Measurements from ENCODE around the gene MICAL2. TPM values are rescaled to one million over a fixed set of nuclear protein-coding genes. Genes with fewer than 3 reads are reported as not detected.

Gene MICAL2
- total and polyA plus RNA-seq, 2 of the 13 experiments (the other 11 are each of a cell fraction or from before 2014, with no cell fraction given), result 0.78 to 1.1 TPM

DNA sequence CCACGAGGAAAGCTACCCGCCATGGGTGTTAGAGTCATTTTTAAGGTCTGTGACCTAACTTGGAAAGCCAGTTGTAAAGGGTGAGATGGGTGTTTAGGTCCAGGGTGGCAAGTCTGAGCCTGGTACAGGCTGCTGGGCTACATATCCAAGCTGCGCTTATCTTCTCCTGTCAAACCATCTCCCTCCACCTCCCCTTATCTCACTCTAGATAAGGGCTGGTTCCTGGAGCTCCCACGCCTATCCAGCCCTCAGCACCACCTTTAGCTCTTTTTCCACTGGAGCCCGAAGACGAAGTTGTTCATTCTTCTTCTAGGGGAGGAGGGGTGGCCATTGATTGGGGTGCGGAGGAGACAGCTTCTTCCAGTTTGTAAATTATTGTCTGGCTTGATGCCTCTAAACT, 48.5 kb downstream of the MICAL2 start (continued):
- TF ChIP-seq, protein P1, sequence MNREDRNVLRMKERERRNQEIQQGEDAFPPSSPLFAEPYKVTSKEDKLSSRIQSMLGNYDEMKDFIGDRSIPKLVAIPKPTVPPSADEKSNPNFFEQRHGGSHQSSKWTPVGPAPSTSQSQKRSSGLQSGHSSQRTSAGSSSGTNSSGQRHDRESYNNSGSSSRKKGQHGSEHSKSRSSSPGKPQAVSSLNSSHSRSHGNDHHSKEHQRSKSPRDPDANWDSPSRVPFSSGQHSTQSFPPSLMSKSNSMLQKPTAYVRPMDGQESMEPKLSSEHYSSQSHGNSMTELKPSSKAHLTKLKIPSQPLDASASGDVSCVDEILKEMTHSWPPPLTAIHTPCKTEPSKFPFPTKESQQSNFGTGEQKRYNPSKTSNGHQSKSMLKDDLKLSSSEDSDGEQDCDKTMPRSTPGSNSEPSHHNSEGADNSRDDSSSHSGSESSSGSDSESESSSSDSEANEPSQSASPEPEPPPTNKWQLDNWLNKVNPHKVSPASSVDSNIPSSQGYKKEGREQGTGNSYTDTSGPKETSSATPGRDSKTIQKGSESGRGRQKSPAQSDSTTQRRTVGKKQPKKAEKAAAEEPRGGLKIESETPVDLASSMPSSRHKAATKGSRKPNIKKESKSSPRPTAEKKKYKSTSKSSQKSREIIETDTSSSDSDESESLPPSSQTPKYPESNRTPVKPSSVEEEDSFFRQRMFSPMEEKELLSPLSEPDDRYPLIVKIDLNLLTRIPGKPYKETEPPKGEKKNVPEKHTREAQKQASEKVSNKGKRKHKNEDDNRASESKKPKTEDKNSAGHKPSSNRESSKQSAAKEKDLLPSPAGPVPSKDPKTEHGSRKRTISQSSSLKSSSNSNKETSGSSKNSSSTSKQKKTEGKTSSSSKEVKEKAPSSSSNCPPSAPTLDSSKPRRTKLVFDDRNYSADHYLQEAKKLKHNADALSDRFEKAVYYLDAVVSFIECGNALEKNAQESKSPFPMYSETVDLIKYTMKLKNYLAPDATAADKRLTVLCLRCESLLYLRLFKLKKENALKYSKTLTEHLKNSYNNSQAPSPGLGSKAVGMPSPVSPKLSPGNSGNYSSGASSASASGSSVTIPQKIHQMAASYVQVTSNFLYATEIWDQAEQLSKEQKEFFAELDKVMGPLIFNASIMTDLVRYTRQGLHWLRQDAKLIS (CRISPR knock-in tag; IDR thresholded peaks at IDR 0.05), result no peak
- TF ChIP-seq ZNF644 (CRISPR knock-in tag; IDR thresholded peaks at IDR 0.05; ENCODE audit: low read depth), result no peak
- no peak for TF ChIP-seq ZIK1 (CRISPR knock-in tag; IDR thresholded peaks at IDR 0.05; ENCODE audit: borderline replicate concordance, low read depth)
- no peak for TF ChIP-seq IKZF1 (IDR thresholded peaks at IDR 0.05)

- no peak overlapping the region for H3K27ac ChIP-seq (ENCODE audit: extremely low read length, insufficient read depth, low read length)
- no peaks in the 10 kb centered on the region for H3K36me3 ChIP-seq (replicated peaks in 1 of 2; ENCODE audit: control insufficient read depth in 1 of 2, insufficient read depth in 2 of 2, low read length in 2 of 2)
- no peak overlapping the region for H3K4me2 ChIP-seq (ENCODE audit: low read depth, low read length)
- H3K79me2 ChIP-seq (ENCODE audit: insufficient read depth, low read length), result no peaks in the 10 kb centered on the region
- no peaks in the 10 kb centered on the region for H4K20me1 ChIP-seq (ENCODE audit: insufficient read depth, low read length)
- 74% methylated on average over 8 of the region's 9 CpGs for WGBS (ENCODE audit: low lambda C conversion rate)
- ATAC-seq, result no peak
- DNase-seq (ENCODE audit: low spot score), result no peak
- no peak overlapping the region for H2AFZ ChIP-seq (ENCODE audit: low read length)
- intact Hi-C loops (cut with micrococcal nuclease; ENCODE audit: unreplicated experiment) (loop anchor here (10.0 kb wide), 1 partner anchor 75 kb away; no protein-coding TSS in a partner anchor), in situ Hi-C loops (cut with HindIII; ENCODE audit: extremely low pct_ligation_motif_present, low pct_unique_long_range_greater_than_20kb) (no loop called here)
- no peaks in the 10 kb centered on the region for H3K27me3 ChIP-seq (ENCODE audit: control insufficient read depth in 1 of 2, insufficient read depth in 2 of 2, low read length in 2 of 2)
- H3K4me3 ChIP-seq (replicated peaks in 1 of 3; ENCODE audit: insufficient read depth in 1 of 3, low read depth in 2 of 3, low read length in 3 of 3), result no peak overlapping the region
- POLR2A ChIA-PET, result no interaction called here
- no peak for FAIRE-seq
- BruUV-seq (replicated peaks), result no TSS peak
- CTCF ChIA-PET (ENCODE audit: low intra/inter-chr PET ratio, low total read pairs), result no interaction called here
- no peak overlapping the region for H3K9ac ChIP-seq (ENCODE audit: insufficient read depth, low read depth, low read length)
- TF ChIP-seq ZNF251 (CRISPR knock-in tag; IDR thresholded peaks at IDR 0.05) (no peak), ZNF577 (CRISPR knock-in tag; IDR thresholded peaks at IDR 0.05; ENCODE audit: borderline replicate concordance, low read depth) (no peak), SKI (IDR thresholded peaks at IDR 0.05; ENCODE audit: partially characterized antibody) (no peak), SMC3 (IDR thresholded peaks at IDR 0.05; ENCODE audit: low read length) (no peak), SNAPC2 (CRISPR knock-in tag; IDR thresholded peaks at IDR 0.05) (no peak), ZNF253 (CRISPR knock-in tag; IDR thresholded peaks at IDR 0.05; ENCODE audit: borderline replicate concordance) (no peak), AGO2 (optimal IDR thresholded peaks at IDR 0.05; ENCODE audit: low read depth, low read length) (no peak)
- TF ChIP-seq, protein P2, sequence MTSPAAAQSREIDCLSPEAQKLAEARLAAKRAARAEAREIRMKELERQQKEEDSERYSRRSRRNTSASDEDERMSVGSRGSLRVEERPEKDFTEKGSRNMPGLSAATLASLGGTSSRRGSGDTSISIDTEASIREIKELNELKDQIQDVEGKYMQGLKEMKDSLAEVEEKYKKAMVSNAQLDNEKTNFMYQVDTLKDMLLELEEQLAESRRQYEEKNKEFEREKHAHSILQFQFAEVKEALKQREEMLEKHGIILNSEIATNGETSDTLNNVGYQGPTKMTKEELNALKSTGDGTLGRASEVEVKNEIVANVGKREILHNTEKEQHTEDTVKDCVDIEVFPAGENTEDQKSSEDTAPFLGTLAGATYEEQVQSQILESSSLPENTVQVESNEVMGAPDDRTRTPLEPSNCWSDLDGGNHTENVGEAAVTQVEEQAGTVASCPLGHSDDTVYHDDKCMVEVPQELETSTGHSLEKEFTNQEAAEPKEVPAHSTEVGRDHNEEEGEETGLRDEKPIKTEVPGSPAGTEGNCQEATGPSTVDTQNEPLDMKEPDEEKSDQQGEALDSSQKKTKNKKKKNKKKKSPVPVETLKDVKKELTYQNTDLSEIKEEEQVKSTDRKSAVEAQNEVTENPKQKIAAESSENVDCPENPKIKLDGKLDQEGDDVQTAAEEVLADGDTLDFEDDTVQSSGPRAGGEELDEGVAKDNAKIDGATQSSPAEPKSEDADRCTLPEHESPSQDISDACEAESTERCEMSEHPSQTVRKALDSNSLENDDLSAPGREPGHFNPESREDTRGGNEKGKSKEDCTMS (CRISPR knock-in tag; conservative IDR thresholded peaks at IDR 0.05), result no peak
- H3K9me3 ChIP-seq (ENCODE audit: low read length), result no peaks in the 10 kb centered on the region
- peaks cover 15% of the 10 kb centered on the region for H3K4me1 ChIP-seq (ENCODE audit: insufficient read depth, low read length)
Measured at GRCh38 chr11:12159351-12160099, 49.1 kb downstream of the MICAL2 start.
